SK-N-SH treated with all-trans-retinoic acid at 6 μM for 48 hours (cell line): ENCODE data around the gene APBB1IP.
"Not testable (repeated sequence)": the region's sequence is repeated elsewhere in the genome, so short reads cannot be mapped to it uniquely, and the experiment has no call there.

Experiments
- ATAC-seq: fragments of 200-7000 bp; cut with Tn5 transposase; 3 replicates; pipeline ENCODE4 v1.9.1; 2020; ENCODE audit warnings: mild to moderate bottlenecking, moderate library complexity
- ARNTL ChIP-seq: fragments of 450-650 bp; formaldehyde crosslinking; IDR thresholded peaks from 2 replicates; pipeline ENCODE4 v1.5.0; 2020; ENCODE audit warnings: low read depth, mild to moderate bottlenecking, moderate library complexity, borderline replicate concordance
- BACH2 ChIP-seq: fragments of 250-450 bp; sonication (Bioruptor Pico); IDR thresholded peaks from 2 replicates; pipeline ENCODE4 v1.9.0; 2021; ENCODE audit warnings: mild to moderate bottlenecking, borderline replicate concordance
- CREB5 ChIP-seq: fragments of 250-450 bp; sonication (Bioruptor Pico); IDR thresholded peaks from 2 replicates; pipeline ENCODE4 v1.5.1; 2020; ENCODE audit warnings: low read depth, mild to moderate bottlenecking, moderate library complexity
- ISL1 ChIP-seq: fragments of 250-450 bp; sonication (Bioruptor Pico); IDR thresholded peaks from 2 replicates; pipeline ENCODE4 v2.1.2; 2022; ENCODE audit warnings: mild to moderate bottlenecking, moderate library complexity
- PATZ1 ChIP-seq: fragments of 250-450 bp; sonication (Bioruptor Pico); IDR thresholded peaks from 2 replicates; pipeline ENCODE4 v1.8.0; 2020; ENCODE audit warnings: mild to moderate bottlenecking, moderate library complexity, borderline replicate concordance
- PPARA ChIP-seq: fragments of 250-450 bp; sonication (Bioruptor Pico); IDR thresholded peaks from 2 replicates; pipeline ENCODE4 v1.5.0; 2020; ENCODE audit warnings: mild to moderate bottlenecking, borderline replicate concordance
- SNAI2 ChIP-seq: fragments of 250-450 bp; sonication (Bioruptor Pico); IDR thresholded peaks from 2 replicates; pipeline ENCODE4 v1.5.0; 2020; ENCODE audit warnings: mild to moderate bottlenecking, moderate library complexity
- TCF4 ChIP-seq: fragments of 250-450 bp; sonication (Bioruptor Pico); IDR thresholded peaks from 2 replicates; pipeline ENCODE4 v1.8.0; 2021; ENCODE audit warnings: mild to moderate bottlenecking, moderate library complexity, borderline replicate concordance
- TSHZ2 ChIP-seq: fragments of 250-450 bp; sonication (Bioruptor Pico); IDR thresholded peaks from 2 replicates; pipeline ENCODE4 v1.5.0; 2020; ENCODE audit warnings: mild to moderate bottlenecking, moderate library complexity
- ZFP3 ChIP-seq: fragments of 250-450 bp; sonication (Bioruptor Pico); IDR thresholded peaks from 2 replicates; pipeline ENCODE4 v1.5.0; 2020; ENCODE audit warnings: mild to moderate bottlenecking, moderate library complexity
- ZFP30 ChIP-seq: fragments of 450-650 bp; formaldehyde crosslinking; IDR thresholded peaks from 2 replicates; pipeline ENCODE4 v1.5.0; 2022; ENCODE audit warnings: mild to moderate bottlenecking, moderate library complexity
- ZNF565 ChIP-seq: fragments of 450-650 bp; formaldehyde crosslinking; conservative IDR thresholded peaks from 2 replicates; pipeline ENCODE4 v1.5.0; 2020; ENCODE audit warnings: low read depth, mild to moderate bottlenecking, moderate library complexity
- ZNF8 ChIP-seq: fragments of 450-650 bp; formaldehyde crosslinking; IDR thresholded peaks from 2 replicates; pipeline ENCODE4 v1.5.0; 2020; ENCODE audit warnings: mild to moderate bottlenecking, moderate library complexity

APBB1IP gene

GRCh38 chr10:26472492-26472778 lies 34.3 kb downstream of the APBB1IP start:
- no peak for ATAC-seq
- TF ChIP-seq TCF4 = no peak

GRCh38 chr10:26474026-26474425 lies 35.9 kb downstream of the APBB1IP start:
- no peak for ATAC-seq
- TF ChIP-seq CREB5 (CRISPR knock-in tag) (no peak), ZNF565 (CRISPR knock-in tag) (no peak), ZFP3 (CRISPR knock-in tag) (no peak), BACH2 (CRISPR knock-in tag) (no peak), ZNF8 (no peak), ARNTL (CRISPR knock-in tag) (no peak), PPARA (no peak), PATZ1 (CRISPR knock-in tag) (no peak), SNAI2 (CRISPR knock-in tag) (no peak)

- not testable (repeated sequence) for ATAC-seq
These were observed 36.7 kb downstream of the APBB1IP start for GRCh38 chr10:26474845-26475244.

- TF ChIP-seq ISL1 (CRISPR knock-in tag) (no peak), PATZ1 (CRISPR knock-in tag) (no peak), PPARA (no peak)
- no peak for ATAC-seq
These were observed 37.2 kb downstream of the APBB1IP start for GRCh38 chr10:26475386-26475785.

GRCh38 chr10:26477501-26477900 lies 39.4 kb downstream of the APBB1IP start:
- TF ChIP-seq ZFP30 (CRISPR knock-in tag) (no peak), TSHZ2 (CRISPR knock-in tag) (no peak), ZFP3 (CRISPR knock-in tag) (no peak), CREB5 (CRISPR knock-in tag) (no peak)
- ATAC-seq = no peak

- TF ChIP-seq ZNF565 (CRISPR knock-in tag) = no peak
- no peak for ATAC-seq
These were observed 39.9 kb downstream of the APBB1IP start for GRCh38 chr10:26478061-26478460.
